ENCODE measurements around the gene ZNF490.

The ZNF490 gene

GRCh38 chr19:12551060-12551832 lies 59.4 kb downstream of the ZNF490 start, which contains the start of gene ZNF564 (continued):
- TF ChIP-seq ZIC2 (tag by site-specific recombination; IDR thresholded peaks at IDR 0.05), result peak; percentile 69
- TF ChIP-seq, protein P1, sequence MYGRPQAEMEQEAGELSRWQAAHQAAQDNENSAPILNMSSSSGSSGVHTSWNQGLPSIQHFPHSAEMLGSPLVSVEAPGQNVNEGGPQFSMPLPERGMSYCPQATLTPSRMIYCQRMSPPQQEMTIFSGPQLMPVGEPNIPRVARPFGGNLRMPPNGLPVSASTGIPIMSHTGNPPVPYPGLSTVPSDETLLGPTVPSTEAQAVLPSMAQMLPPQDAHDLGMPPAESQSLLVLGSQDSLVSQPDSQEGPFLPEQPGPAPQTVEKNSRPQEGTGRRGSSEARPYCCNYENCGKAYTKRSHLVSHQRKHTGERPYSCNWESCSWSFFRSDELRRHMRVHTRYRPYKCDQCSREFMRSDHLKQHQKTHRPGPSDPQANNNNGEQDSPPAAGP (tag by site-specific recombination; IDR thresholded peaks at IDR 0.05), result peak; percentile 85
- TF ChIP-seq ZFP37 (tag by site-specific recombination; IDR thresholded peaks at IDR 0.05), result peak; percentile 89
- TF ChIP-seq ZEB2 (tag by site-specific recombination; IDR thresholded peaks at IDR 0.05), result peak; percentile 85; the same call in 1 of the 2 replicates
- TF ChIP-seq ZNF335 (tag by site-specific recombination; conservative IDR thresholded peaks at IDR 0.05), result peak; percentile 93
- TF ChIP-seq KLF16 (tag by site-specific recombination; IDR thresholded peaks at IDR 0.05), result peak; percentile 86
- peak; percentile 67; the same call in 1 of the 2 replicates for TF ChIP-seq KLF10 (tag by site-specific recombination; IDR thresholded peaks at IDR 0.05)

DNA sequence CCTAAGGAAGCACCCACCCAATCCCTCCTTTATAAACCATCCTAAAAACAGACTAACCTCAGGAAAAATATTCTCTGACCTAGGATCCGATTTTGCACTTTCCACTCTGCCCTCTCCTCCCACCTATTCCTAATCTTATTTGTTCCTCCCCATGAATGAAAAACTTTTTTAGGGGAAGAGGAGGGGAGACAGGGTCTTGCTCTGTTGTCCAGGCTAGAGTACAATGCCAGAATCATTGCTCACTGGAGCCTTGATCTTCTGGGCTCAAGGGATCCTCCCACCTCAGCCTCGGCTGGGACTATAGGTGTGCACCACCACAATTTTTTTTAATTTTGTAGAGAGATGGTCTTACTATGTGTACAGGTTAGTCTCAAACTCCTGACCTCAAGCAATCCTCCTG lies 63.7 kb downstream of the ZNF490 start:
- TF ChIP-seq ZEB2 (tag by site-specific recombination; IDR thresholded peaks at IDR 0.05) (no peak), ZIC2 (tag by site-specific recombination; IDR thresholded peaks at IDR 0.05) (no peak), ZNF501 (tag by site-specific recombination; IDR thresholded peaks at IDR 0.05) (no peak), ZNF175 (tag by site-specific recombination; IDR thresholded peaks at IDR 0.05) (no peak), ZNF626 (tag by site-specific recombination; IDR thresholded peaks at IDR 0.05) (no peak)
- no peaks in the 10 kb centered on the region for H3K4me1 ChIP-seq (ENCODE audit: control insufficient read depth, insufficient read depth, low read length)
- H3K36me3 ChIP-seq (ENCODE audit: control insufficient read depth in 2 of 2, insufficient read depth in 1 of 2, low read length in 2 of 2), result peaks cover 0 to 33% of the 10 kb centered on the region in 2 experiments
- ChIA-PET CTCF (interaction anchor here (0.6 kb wide), 1 partner anchor 17 kb away, joined by 7 read pairs; no protein-coding TSS in a partner anchor), POLR2A (no interaction called here)
- no peak overlapping the region for H3K4me3 ChIP-seq (ENCODE audit: low read depth, low read length)
- no peak overlapping the region for H3K27ac ChIP-seq (ENCODE audit: extremely low read depth, low read depth, low read length)
- no peaks in the 10 kb centered on the region for H3K9me3 ChIP-seq (ENCODE audit: control insufficient read depth, insufficient read depth, low read depth, low read length)

DNA sequence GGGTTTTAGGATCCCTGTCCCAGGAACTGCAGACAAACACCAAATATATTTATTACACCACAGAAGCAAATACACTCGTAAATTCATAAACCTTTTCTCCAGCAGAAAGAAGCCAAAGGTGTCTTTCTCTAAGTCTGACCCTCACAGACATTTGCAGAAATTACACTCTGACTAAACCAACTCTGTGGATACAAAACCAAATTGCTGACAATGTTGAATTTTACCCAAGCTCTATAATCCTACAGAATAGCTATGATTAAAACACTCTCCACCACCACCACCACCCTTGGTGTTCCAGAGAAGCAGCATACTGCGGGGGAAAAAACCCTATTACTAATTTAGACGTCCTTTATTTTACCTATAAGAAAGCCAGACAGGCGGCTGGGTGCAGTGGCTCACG lies 64.5 kb downstream of the ZNF490 start:
- TF ChIP-seq ZNF521 (tag by site-specific recombination; IDR thresholded peaks at IDR 0.05) (no peak), ZNF404 (tag by site-specific recombination; IDR thresholded peaks at IDR 0.05) (no peak), ZNF768 (tag by site-specific recombination; IDR thresholded peaks at IDR 0.05) (no peak), ZNF175 (tag by site-specific recombination; IDR thresholded peaks at IDR 0.05) (no peak), ZNF664 (tag by site-specific recombination; IDR thresholded peaks at IDR 0.05) (no peak), ZNF555 (tag by site-specific recombination; conservative IDR thresholded peaks at IDR 0.05) (no peak), ZNF510 (tag by site-specific recombination; IDR thresholded peaks at IDR 0.05; ENCODE audit: insufficient replicate concordance) (no peak), PRDM4 (tag by site-specific recombination; IDR thresholded peaks at IDR 0.05) (no peak)
- TF ChIP-seq, protein P2, sequence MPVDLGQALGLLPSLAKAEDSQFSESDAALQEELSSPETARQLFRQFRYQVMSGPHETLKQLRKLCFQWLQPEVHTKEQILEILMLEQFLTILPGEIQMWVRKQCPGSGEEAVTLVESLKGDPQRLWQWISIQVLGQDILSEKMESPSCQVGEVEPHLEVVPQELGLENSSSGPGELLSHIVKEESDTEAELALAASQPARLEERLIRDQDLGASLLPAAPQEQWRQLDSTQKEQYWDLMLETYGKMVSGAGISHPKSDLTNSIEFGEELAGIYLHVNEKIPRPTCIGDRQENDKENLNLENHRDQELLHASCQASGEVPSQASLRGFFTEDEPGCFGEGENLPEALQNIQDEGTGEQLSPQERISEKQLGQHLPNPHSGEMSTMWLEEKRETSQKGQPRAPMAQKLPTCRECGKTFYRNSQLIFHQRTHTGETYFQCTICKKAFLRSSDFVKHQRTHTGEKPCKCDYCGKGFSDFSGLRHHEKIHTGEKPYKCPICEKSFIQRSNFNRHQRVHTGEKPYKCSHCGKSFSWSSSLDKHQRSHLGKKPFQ (tag by site-specific recombination; IDR thresholded peaks at IDR 0.05), result no peak
- TF ChIP-seq, protein P3, sequence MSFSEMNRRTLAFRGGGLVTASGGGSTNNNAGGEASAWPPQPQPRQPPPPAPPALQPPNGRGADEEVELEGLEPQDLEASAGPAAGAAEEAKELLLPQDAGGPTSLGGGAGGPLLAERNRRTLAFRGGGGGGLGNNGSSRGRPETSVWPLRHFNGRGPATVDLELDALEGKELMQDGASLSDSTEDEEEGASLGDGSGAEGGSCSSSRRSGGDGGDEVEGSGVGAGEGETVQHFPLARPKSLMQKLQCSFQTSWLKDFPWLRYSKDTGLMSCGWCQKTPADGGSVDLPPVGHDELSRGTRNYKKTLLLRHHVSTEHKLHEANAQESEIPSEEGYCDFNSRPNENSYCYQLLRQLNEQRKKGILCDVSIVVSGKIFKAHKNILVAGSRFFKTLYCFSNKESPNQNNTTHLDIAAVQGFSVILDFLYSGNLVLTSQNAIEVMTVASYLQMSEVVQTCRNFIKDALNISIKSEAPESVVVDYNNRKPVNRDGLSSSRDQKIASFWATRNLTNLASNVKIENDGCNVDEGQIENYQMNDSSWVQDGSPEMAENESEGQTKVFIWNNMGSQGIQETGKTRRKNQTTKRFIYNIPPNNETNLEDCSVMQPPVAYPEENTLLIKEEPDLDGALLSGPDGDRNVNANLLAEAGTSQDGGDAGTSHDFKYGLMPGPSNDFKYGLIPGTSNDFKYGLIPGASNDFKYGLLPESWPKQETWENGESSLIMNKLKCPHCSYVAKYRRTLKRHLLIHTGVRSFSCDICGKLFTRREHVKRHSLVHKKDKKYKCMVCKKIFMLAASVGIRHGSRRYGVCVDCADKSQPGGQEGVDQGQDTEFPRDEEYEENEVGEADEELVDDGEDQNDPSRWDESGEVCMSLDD (tag by site-specific recombination; IDR thresholded peaks at IDR 0.05), result no peak
- H3K36me3 ChIP-seq (ENCODE audit: control insufficient read depth in 2 of 2, insufficient read depth in 1 of 2, low read length in 2 of 2), result peaks cover 0 to 37% of the 10 kb centered on the region in 2 experiments
- POLR2A ChIA-PET, result no interaction called here
- H3K27ac ChIP-seq (ENCODE audit: extremely low read depth, low read depth, low read length), result no peak overlapping the region
- CTCF ChIA-PET, result no interaction called here
- H3K4me1 ChIP-seq (ENCODE audit: control insufficient read depth, insufficient read depth, low read length), result no peaks in the 10 kb centered on the region
- no peak overlapping the region for H3K4me3 ChIP-seq (ENCODE audit: low read depth, low read length)
- no peaks in the 10 kb centered on the region for H3K9me3 ChIP-seq (ENCODE audit: control insufficient read depth, insufficient read depth, low read depth, low read length)
